OCI-LY3 (cell line): Measurements from ENCODE around the gene TMEM163.

Experiments
- CTCF ChIP-seq: fragments of 200-600, 300-600 bp; sonication (generic); IDR thresholded peaks from 2 replicates; pipeline ENCODE4 v1.5.1; 2014; ENCODE audit warnings: antibody characterized with exemption, low read length, low read depth
- EZH2phosphoT487 ChIP-seq: fragments of 200-600 bp; shearing (Covaris generic); IDR thresholded peaks from 2 replicates; pipeline ENCODE4 v1.6.1; 2018; ENCODE audit warnings: antibody characterized with exemption, mixed run types, low read depth

- TF ChIP-seq CTCF (no peak), EZH2phosphoT487 (no peak)
Observed at GRCh38 chr2:134445116-134445515, 273.7 kb downstream of the TMEM163 start.
